ENCODE results near the gene KRT3. TPM values are rescaled to one million over a fixed set of nuclear protein-coding genes. Genes with fewer than 3 reads are reported as not detected.

The KRT3 gene
- total and polyA plus RNA-seq, 9 of the 15 experiments (the other 6 are each of a cell fraction or from before 2014, with no cell fraction given), result not detected

DNA sequence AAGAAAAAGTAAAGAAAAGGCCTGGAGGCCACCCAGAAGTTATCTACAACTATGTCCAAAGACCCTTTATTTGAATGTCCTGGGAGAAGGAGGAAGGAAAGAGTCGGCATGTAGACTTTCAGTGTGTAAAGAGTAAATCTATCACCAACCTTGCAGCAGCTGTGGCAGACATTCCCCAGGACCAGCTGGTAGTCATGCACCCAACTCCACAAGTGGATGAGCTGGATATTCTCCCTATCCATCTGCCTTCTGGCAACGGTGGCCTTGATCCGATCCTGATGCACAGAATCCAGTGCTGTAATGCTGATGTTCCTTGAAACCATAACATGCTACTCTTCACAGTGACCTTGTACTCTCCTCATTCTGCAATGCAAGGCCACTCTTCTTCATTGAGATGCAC lies 46.1 kb downstream of the KRT3 start:
- in situ Hi-C loops (cut with MboI), result no loop called here
- Histone ChIP-seq H3K9ac (ENCODE audit: insufficient read depth in 1 of 2, low read depth in 2 of 2, low read length in 2 of 2) (no peak overlapping the region), H3K4me1 (replicated peaks in 1 of 2; ENCODE audit: control insufficient read depth in 2 of 2, insufficient read depth in 2 of 2, low read length in 2 of 2) (no peaks in the 10 kb centered on the region), H3K27ac (ENCODE audit: extremely low read depth, low read depth, low read length) (no peak overlapping the region), H3K9me3 (replicated peaks; ENCODE audit: control insufficient read depth, insufficient read depth, low read depth, low read length) (no peaks in the 10 kb centered on the region), H3K27me3 (ENCODE audit: control insufficient read depth in 2 of 2, insufficient read depth in 2 of 2, low read length in 2 of 2) (peaks cover 2 to 21% of the 10 kb centered on the region in 2 experiments; a peak in 3 of 5 replicates), H2AFZ (ENCODE audit: low read depth, low read length) (no peak overlapping the region), H4K20me1 (replicated peaks; ENCODE audit: control insufficient read depth, insufficient read depth, low read length) (no peaks in the 10 kb centered on the region), H3K4me2 (ENCODE audit: insufficient read depth, low read length) (no peak overlapping the region), H3K36me3 (ENCODE audit: control insufficient read depth, insufficient read depth, low read length) (no peaks in the 10 kb centered on the region), H3K4me3 (no peak overlapping the region), H3K79me2 (ENCODE audit: control insufficient read depth, insufficient read depth, low read length) (no peaks in the 10 kb centered on the region), H3K9me1 (ENCODE audit: control insufficient read depth, insufficient read depth, low read length) (no peaks in the 10 kb centered on the region)
- ATAC-seq, result no peak
- POLR2A ChIA-PET, result interaction anchor here (1.2 to 1.3 kb wide), 2 partner anchors 13 to 27 kb away, joined by 3 to 4 read pairs; partner anchors contain the start of gene KRT76
- 0% methylated on average over 3 of the region's 3 CpGs for WGBS (ENCODE audit: insufficient coverage, low coverage, missing lambda C conversion rate)
- intact Hi-C loops (cut with micrococcal nuclease), result no loop called here
- no peak for DNase-seq (ENCODE audit: extremely low read depth in 1 of 4, low spot score in 3 of 4)
- BruUV-seq (replicated peaks), result no TSS peak
- FAIRE-seq, result no peak
- CTCF ChIA-PET (ENCODE audit: low intra/inter-chr PET ratio), result no interaction called here
- no peak for TF ChIP-seq ZNF778 (CRISPR knock-in tag; IDR thresholded peaks at IDR 0.05)
- TF ChIP-seq CHD4 (IDR thresholded peaks at IDR 0.05; ENCODE audit: insufficient read depth, insufficient replicate concordance, low read depth, low read length, poor library complexity, severe bottlenecking), result no peak
- no peak for TF ChIP-seq ESRRB (CRISPR knock-in tag; IDR thresholded peaks at IDR 0.05; ENCODE audit: borderline replicate concordance)
- no peak for TF ChIP-seq EHMT2 (IDR thresholded peaks at IDR 0.05)
- no peak for TF ChIP-seq ZNF311 (CRISPR knock-in tag; IDR thresholded peaks at IDR 0.05)
- TF ChIP-seq ZSCAN29 (IDR thresholded peaks at IDR 0.05), result no peak
- no peak for TF ChIP-seq ZNF12 (CRISPR knock-in tag; IDR thresholded peaks at IDR 0.05)
- TF ChIP-seq ATF7 (IDR thresholded peaks at IDR 0.05), result no peak
- TF ChIP-seq, protein P1, sequence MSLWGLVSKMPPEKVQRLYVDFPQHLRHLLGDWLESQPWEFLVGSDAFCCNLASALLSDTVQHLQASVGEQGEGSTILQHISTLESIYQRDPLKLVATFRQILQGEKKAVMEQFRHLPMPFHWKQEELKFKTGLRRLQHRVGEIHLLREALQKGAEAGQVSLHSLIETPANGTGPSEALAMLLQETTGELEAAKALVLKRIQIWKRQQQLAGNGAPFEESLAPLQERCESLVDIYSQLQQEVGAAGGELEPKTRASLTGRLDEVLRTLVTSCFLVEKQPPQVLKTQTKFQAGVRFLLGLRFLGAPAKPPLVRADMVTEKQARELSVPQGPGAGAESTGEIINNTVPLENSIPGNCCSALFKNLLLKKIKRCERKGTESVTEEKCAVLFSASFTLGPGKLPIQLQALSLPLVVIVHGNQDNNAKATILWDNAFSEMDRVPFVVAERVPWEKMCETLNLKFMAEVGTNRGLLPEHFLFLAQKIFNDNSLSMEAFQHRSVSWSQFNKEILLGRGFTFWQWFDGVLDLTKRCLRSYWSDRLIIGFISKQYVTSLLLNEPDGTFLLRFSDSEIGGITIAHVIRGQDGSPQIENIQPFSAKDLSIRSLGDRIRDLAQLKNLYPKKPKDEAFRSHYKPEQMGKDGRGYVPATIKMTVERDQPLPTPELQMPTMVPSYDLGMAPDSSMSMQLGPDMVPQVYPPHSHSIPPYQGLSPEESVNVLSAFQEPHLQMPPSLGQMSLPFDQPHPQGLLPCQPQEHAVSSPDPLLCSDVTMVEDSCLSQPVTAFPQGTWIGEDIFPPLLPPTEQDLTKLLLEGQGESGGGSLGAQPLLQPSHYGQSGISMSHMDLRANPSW (CRISPR knock-in tag; IDR thresholded peaks at IDR 0.05), result no peak
- no peak for TF ChIP-seq NUFIP1 (IDR thresholded peaks at IDR 0.05; ENCODE audit: partially characterized antibody)
- TF ChIP-seq BRF1 (IDR thresholded peaks at IDR 0.05; ENCODE audit: borderline replicate concordance, extremely low read depth, insufficient read length), result no peak
- TF ChIP-seq, protein P2, sequence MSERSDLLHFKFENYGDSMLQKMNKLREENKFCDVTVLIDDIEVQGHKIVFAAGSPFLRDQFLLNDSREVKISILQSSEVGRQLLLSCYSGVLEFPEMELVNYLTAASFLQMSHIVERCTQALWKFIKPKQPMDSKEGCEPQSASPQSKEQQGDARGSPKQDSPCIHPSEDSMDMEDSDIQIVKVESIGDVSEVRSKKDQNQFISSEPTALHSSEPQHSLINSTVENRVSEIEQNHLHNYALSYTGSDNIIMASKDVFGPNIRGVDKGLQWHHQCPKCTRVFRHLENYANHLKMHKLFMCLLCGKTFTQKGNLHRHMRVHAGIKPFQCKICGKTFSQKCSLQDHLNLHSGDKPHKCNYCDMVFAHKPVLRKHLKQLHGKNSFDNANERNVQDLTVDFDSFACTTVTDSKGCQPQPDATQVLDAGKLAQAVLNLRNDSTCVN (CRISPR knock-in tag; IDR thresholded peaks at IDR 0.05), result no peak
- TF ChIP-seq BMI1 (IDR thresholded peaks at IDR 0.05; ENCODE audit: low read length), result no peak
- no peak for TF ChIP-seq MEF2A (IDR thresholded peaks at IDR 0.05; ENCODE audit: control insufficient read depth, low read depth, low read length)
- no peak for TF ChIP-seq RFX5 (IDR thresholded peaks at IDR 0.05; ENCODE audit: low read depth, low read length)
- no peak for TF ChIP-seq CREBBP (IDR thresholded peaks at IDR 0.05; ENCODE audit: low read depth, low read length)
- no peak for TF ChIP-seq TCF15 (CRISPR knock-in tag; IDR thresholded peaks at IDR 0.05)
- no peak for TF ChIP-seq MLX (CRISPR knock-in tag; conservative IDR thresholded peaks at IDR 0.05)
- TF ChIP-seq IRF1 (CRISPR knock-in tag; IDR thresholded peaks at IDR 0.05; ENCODE audit: borderline replicate concordance), result no peak
